Endothelial cell of umbilical vein (primary cell): ENCODE measurements around the gene TAGLN. TPM values are rescaled to one million over a fixed set of nuclear protein-coding genes. Genes with fewer than 3 reads are reported as not detected.

ENCODE experiments used
- BruUV-seq: library from RNA; stranded (reverse); fragments of 400-500 nt; replicated peaks from 2 replicates; lab custom pipeline; 2021; lab: Mats Ljungman, UMichigan
- CTCF ChIA-PET: fragments of 300-600, 350-600 bp; sonication (Branson Sonifier 250); formaldehyde crosslinking; loops from one replicate; lab custom pipeline; 2021; ENCODE audit warnings: antibody characterized with exemption, inconsistent platforms; lab: Charles Lee
- POLR2A ChIA-PET: fragments of 300-600, 350-600 bp; sonication (Branson Sonifier 250); formaldehyde crosslinking; loops from one replicate; lab custom pipeline; 2021; ENCODE audit warnings: antibody characterized with exemption, inconsistent platforms; lab: Charles Lee
- DNase-seq: peaks from one replicate; pipeline ENCODE4 v3.0.0-alpha.2; 2011; ENCODE audit warnings: low read depth, low spot score
- FAIRE-seq: peaks from 2 replicates; lab custom pipeline; 2011; peaks lifted over from hg19 to GRCh38; lab: Jason Lieb, UNC
- H2AFZ ChIP-seq: 2 replicates; pipeline ENCODE4 v1.6.0; 2012; ENCODE audit warnings: low read depth, low read length, control low read depth, inconsistent platforms
- H3K27ac ChIP-seq: 2 replicates; pipeline ENCODE4 v1.5.1; 2011; ENCODE audit warnings: low read depth, mild to moderate bottlenecking, control low read depth, low read length, moderate library complexity; ENCODE audit not compliant: insufficient read depth
- H3K27me3 ChIP-seq, 2 experiments: 2 replicates each; pipeline versions ENCODE4 v1.6.0 to v1.6.1; 2011; ENCODE audit warnings: low read length in 2 of 2, mixed read lengths in 1 of 2; ENCODE audit not compliant: control insufficient read depth in 2 of 2, insufficient read depth in 2 of 2
- H3K36me3 ChIP-seq, 2 experiments: 2 replicates in 1 of 2; 3 replicates in 1 of 2; pipeline ENCODE4 v1.5.1; 2011; ENCODE audit warnings: low read length in 2 of 2, mild to moderate bottlenecking in 1 of 2, moderate library complexity in 1 of 2; ENCODE audit not compliant: control insufficient read depth in 2 of 2, insufficient read depth in 2 of 2; ENCODE audit errors: extremely low read depth in 1 of 2
- H3K4me1 ChIP-seq: 3 replicates; pipeline ENCODE4 v1.5.1; 2011; ENCODE audit warnings: mild to moderate bottlenecking, low read length; ENCODE audit not compliant: control insufficient read depth, insufficient read depth; ENCODE audit errors: extremely low read depth
- H3K4me2 ChIP-seq: 2 replicates; pipeline ENCODE4 v1.6.1; 2011; ENCODE audit warnings: low read length, control low read depth, mixed read lengths; ENCODE audit not compliant: insufficient read depth
- H3K4me3 ChIP-seq, 3 experiments: fragments of 200-600 bp in 1 of 3; sonication (generic), shearing (Covaris generic) in 1 of 3; replicated peaks in 1 of 3; 2 replicates each; pipeline ENCODE4 v1.5.1; 2011 to 2016; ENCODE audit warnings: control low read depth in 3 of 3, low read length in 3 of 3, mild to moderate bottlenecking in 2 of 3, inconsistent platforms in 1 of 3, low read depth in 1 of 3, moderate library complexity in 1 of 3; ENCODE audit not compliant: insufficient read depth in 1 of 3
- H3K79me2 ChIP-seq: 2 replicates; pipeline ENCODE4 v1.6.0; 2012; ENCODE audit warnings: low read length, inconsistent platforms; ENCODE audit not compliant: control insufficient read depth, insufficient read depth
- H3K9ac ChIP-seq: replicated peaks from 2 replicates; pipeline ENCODE3; 2011; ENCODE audit warnings: low read length, control low read depth; ENCODE audit not compliant: insufficient read depth; ENCODE audit errors: extremely low read depth
- H3K9me1 ChIP-seq: replicated peaks from 3 replicates; pipeline ENCODE4 v1.6.0; 2011; ENCODE audit warnings: mild to moderate bottlenecking, low read length; ENCODE audit not compliant: control insufficient read depth, insufficient read depth; ENCODE audit errors: extremely low read depth
- H3K9me3 ChIP-seq: replicated peaks from 2 replicates; pipeline ENCODE4 v1.5.1; 2012; ENCODE audit warnings: low read length, inconsistent platforms; ENCODE audit not compliant: control insufficient read depth, insufficient read depth
- H4K20me1 ChIP-seq: replicated peaks from 2 replicates; pipeline ENCODE3; 2011; ENCODE audit warnings: mild to moderate bottlenecking, low read length; ENCODE audit not compliant: control insufficient read depth, insufficient read depth; ENCODE audit errors: extremely low read depth
- EZH2 ChIP-seq: IDR thresholded peaks from 2 replicates; pipeline ENCODE4 v1.6.1; 2012; ENCODE audit warnings: borderline replicate concordance, low read depth, mild to moderate bottlenecking, moderate library complexity, low read length, inconsistent platforms; ENCODE audit not compliant: severe bottlenecking
- FOS ChIP-seq: IDR thresholded peaks from 2 replicates; pipeline ENCODE4 v1.6.1; 2011; ENCODE audit warnings: mild to moderate bottlenecking, low read length, moderate library complexity, borderline replicate concordance; ENCODE audit not compliant: insufficient read depth
- GATA2 ChIP-seq: IDR thresholded peaks from 2 replicates; pipeline ENCODE4 v1.7.0; 2011; ENCODE audit warnings: low read depth, mild to moderate bottlenecking, moderate library complexity, mixed read lengths, low read length; ENCODE audit not compliant: insufficient read length, insufficient read depth
- MYC ChIP-seq: IDR thresholded peaks from one replicate; pipeline ENCODE4 v1.6.1; 2011; ENCODE audit warnings: mild to moderate bottlenecking, low read depth, low read length
- POLR2A ChIP-seq: IDR thresholded peaks from 2 replicates; pipeline ENCODE4 v1.6.1; 2012; ENCODE audit warnings: low read depth, mild to moderate bottlenecking, control low read depth, low read length
- POLR2AphosphoS5 ChIP-seq: IDR thresholded peaks from 2 replicates; pipeline ENCODE4 v1.6.1; 2012; ENCODE audit warnings: low read depth, mild to moderate bottlenecking, control low read depth, low read length, moderate library complexity; ENCODE audit not compliant: insufficient read depth
- dilution Hi-C: fragments of 300-500 bp; cut with MboI; formaldehyde crosslinking; loops from one replicate; pipeline ENCODE4 v1.15.0; 2019; ENCODE audit warnings: low sequenced_read_pairs; ENCODE audit not compliant: extremely low pct_ligation_motif_present
- intact Hi-C: fragments of 100-400 bp; cut with micrococcal nuclease; formaldehyde crosslinking; loops from one replicate; pipeline ENCODE4 v1.10.0; 2022
- polyA plus RNA-seq, 4 experiments: library from polyadenylated mRNA; depleted of rRNA in 3 of 4; stranded (reverse) in 3 of 4; unstranded in 1 of 4; fragments of >200 nt; gene quantifications; 2 replicates each; pipeline versions ENCODE4 v1.2.1 to v1.2.3, GENCODE V29; 2011 to 2012; ENCODE audit warnings: missing spikeins in 1 of 4
- total RNA-seq: library from RNA; stranded (reverse); gene quantifications from 2 replicates; pipeline ENCODE4 v1.2.3, GENCODE V29; 2021
- TF ChIP-seq, protein P1 (sequence below): IDR thresholded peaks from 2 replicates; pipeline ENCODE4 v1.6.1; 2011; ENCODE audit not compliant: insufficient read depth, insufficient read length

TAGLN gene
- total and polyA plus RNA-seq, 2 donors (not counting 3 experiments of a cell fraction or from before 2014, with no cell fraction given), result 20.8 to 113 TPM

DNA sequence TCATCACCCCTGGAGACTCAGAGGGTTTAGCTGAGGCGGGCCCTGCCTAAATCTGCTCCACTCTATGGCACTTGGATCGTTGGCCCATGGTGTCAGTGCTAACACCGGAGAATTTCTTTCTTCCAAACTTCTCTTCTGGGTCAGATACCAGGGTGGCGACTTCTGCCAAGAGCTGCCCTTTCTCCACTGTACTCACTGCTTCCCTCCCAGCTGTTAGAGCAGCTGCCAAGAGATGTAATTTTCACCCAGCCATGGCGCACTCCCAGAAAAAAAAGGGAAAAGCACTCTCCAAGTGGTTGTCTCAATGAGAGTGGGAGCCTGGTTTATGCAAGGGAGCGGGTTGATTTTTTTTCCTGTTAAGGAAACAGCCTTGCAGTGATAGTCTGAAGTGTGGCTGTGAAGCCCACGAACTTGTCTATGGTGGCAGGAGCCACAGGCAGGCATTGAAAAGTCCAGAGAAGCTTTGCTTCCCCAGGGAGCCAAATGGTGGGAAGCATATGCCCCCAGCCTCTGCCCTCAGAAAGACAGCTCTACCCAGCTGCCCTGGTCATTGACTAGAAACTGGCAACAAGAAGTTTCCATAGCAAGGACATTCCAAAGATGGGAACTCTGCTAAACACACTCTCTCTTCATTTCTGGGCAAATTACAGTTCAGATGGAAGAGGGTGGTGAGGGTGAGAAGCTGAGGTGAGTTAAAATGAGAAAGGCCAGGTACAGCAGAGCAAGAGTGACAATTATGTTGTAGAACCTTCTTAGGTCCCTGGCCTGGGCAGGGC is 22.0 kb downstream of the TAGLN start:
- POLR2A ChIA-PET, result no interaction called here
- Histone ChIP-seq H3K27me3 (no peaks in the 10 kb centered on the region), H3K9me3 (no peaks in the 10 kb centered on the region), H3K27ac (no peak overlapping the region), H3K4me3 (no peak overlapping the region), H3K9me1 (no peaks in the 10 kb centered on the region), H3K36me3 (peaks cover 0 to 28% of the 10 kb centered on the region in 2 experiments), H3K4me1 (peaks cover 11% of the 10 kb centered on the region), H4K20me1 (no peaks in the 10 kb centered on the region), H3K79me2 (no peaks in the 10 kb centered on the region), H3K9ac (no peak overlapping the region), H3K4me2 (no peak overlapping the region), H2AFZ (no peak overlapping the region)
- TF ChIP-seq POLR2AphosphoS5 (no peak), MYC (no peak), POLR2A (no peak)
- BruUV-seq, result no TSS peak
- no peak for FAIRE-seq
- intact Hi-C loops, result no loop called here
- dilution Hi-C loops, result no loop called here
- CTCF ChIA-PET, result interaction anchor here (0.8 to 3.4 kb wide), 8 partner anchors 9 to 489 kb away, joined by 3 to 16 read pairs (median 3); partner anchors contain the start of genes APOA5, PCSK7, RNF214 and SIDT2
- DNase-seq, result no peak

DNA sequence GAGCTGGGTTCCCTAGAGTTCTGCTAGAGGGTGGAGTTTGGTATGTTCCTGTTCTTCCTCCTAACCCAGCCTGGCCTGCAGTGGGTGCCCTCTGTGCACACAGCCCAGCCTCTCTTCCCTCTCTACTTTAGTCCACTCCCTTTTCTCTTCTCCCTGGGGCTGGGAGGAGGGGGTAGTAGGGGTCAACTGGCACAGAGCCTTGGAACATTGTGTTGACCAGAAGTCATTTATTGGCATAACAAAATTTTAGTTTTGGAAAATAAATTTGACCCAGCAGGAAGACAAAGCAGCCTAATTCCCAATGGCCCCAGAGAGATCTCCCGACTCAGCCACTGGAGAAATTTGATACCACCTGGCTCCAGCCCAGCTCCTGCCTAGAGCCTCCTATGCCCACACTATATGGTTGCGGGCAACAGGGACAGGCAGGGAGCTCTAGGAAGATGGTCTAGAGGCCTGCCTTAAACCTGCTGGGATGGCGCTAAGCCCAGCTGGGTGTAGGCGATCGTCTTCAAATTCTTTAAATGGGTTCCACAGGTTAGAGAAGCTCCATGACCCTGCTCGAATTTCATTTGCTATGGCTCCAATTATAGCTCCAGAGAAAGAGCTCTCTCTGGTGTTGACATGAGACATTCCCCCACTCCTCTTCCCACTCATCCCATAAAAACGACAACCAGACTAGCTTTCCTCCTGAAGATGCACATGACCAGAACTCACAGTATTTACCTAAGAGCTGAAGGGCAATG is 22.8 kb downstream of the TAGLN start:
- Histone ChIP-seq H3K4me2 (no peak overlapping the region), H3K4me3 (no peak overlapping the region), H3K36me3 (peaks cover 0 to 29% of the 10 kb centered on the region in 2 experiments), H3K9me3 (no peaks in the 10 kb centered on the region), H3K27ac (no peak overlapping the region), H3K79me2 (no peaks in the 10 kb centered on the region), H3K4me1 (peaks cover 7% of the 10 kb centered on the region), H3K9ac (no peak overlapping the region), H2AFZ (no peak overlapping the region), H3K9me1 (no peaks in the 10 kb centered on the region), H4K20me1 (no peaks in the 10 kb centered on the region), H3K27me3 (no peaks in the 10 kb centered on the region)
- no peak for FAIRE-seq
- DNase-seq, result no peak
- dilution Hi-C loops (no loop called here), intact Hi-C loops (no loop called here)
- BruUV-seq, result no TSS peak
- TF ChIP-seq POLR2A (no peak), GATA2 (no peak), FOS (no peak), EZH2 (no peak), POLR2AphosphoS5 (no peak)
- TF ChIP-seq, protein P1, sequence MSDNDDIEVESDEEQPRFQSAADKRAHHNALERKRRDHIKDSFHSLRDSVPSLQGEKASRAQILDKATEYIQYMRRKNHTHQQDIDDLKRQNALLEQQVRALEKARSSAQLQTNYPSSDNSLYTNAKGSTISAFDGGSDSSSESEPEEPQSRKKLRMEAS, result no peak
- ChIA-PET POLR2A (no interaction called here), CTCF (interaction anchor here (0.8 to 3.4 kb wide), 8 partner anchors 9 to 490 kb away, joined by 3 to 16 read pairs (median 3); partner anchors contain the start of genes APOA5, PCSK7, RNF214 and SIDT2)
